GM12891 (cell line): ENCODE results near the gene BLM.
A peak's percentile ranks its signal among the peaks of the same experiment; 100 is the strongest.

Experiments
- POLR2A ChIP-seq: IDR thresholded peaks from 2 replicates; pipeline ENCODE4 v1.6.1; 2011; ENCODE audit warnings: low read depth, low read length, control low read depth
- POLR2AphosphoS5 ChIP-seq: IDR thresholded peaks from 2 replicates; pipeline ENCODE4 v1.6.1; 2011; ENCODE audit warnings: low read depth, low read length, control low read depth
- POU2F2 ChIP-seq: IDR thresholded peaks from 2 replicates; pipeline ENCODE4 v1.6.1; 2011; ENCODE audit warnings: low read depth, mild to moderate bottlenecking, control low read depth, low read length, moderate library complexity
- SPI1 ChIP-seq: IDR thresholded peaks from 2 replicates; pipeline ENCODE4 v1.6.1; 2011; ENCODE audit warnings: low read depth, low read length, control low read depth
- TAF1 ChIP-seq: IDR thresholded peaks from 2 replicates; pipeline ENCODE4 v1.6.1; 2011; ENCODE audit warnings: low read depth, low read length, control low read depth

GRCh38 chr15:90711842-90712241, 5.3 kb upstream of the BLM start:
- no peak for TF ChIP-seq POLR2AphosphoS5
- peak; percentile 45; the same call in 1 of the 2 replicates for TF ChIP-seq SPI1
- no peak for TF ChIP-seq POLR2A
- TF ChIP-seq TAF1, result no peak
- TF ChIP-seq POU2F2, result no peak
